GM21786 (cell line): ENCODE measurements around the gene PBX2.
"Not testable (repeated sequence)": the region's sequence is repeated elsewhere in the genome, so short reads cannot be mapped to it uniquely, and the experiment has no call there.

Source experiments
- ATAC-seq: cut with Tn5 transposase; IDR thresholded peaks from one replicate; pipeline ENCODE4 v1.9.1; 2021; ENCODE audit not compliant: unreplicated experiment

Gene PBX2, protein sequence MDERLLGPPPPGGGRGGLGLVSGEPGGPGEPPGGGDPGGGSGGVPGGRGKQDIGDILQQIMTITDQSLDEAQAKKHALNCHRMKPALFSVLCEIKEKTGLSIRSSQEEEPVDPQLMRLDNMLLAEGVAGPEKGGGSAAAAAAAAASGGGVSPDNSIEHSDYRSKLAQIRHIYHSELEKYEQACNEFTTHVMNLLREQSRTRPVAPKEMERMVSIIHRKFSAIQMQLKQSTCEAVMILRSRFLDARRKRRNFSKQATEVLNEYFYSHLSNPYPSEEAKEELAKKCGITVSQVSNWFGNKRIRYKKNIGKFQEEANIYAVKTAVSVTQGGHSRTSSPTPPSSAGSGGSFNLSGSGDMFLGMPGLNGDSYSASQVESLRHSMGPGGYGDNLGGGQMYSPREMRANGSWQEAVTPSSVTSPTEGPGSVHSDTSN

DNA sequence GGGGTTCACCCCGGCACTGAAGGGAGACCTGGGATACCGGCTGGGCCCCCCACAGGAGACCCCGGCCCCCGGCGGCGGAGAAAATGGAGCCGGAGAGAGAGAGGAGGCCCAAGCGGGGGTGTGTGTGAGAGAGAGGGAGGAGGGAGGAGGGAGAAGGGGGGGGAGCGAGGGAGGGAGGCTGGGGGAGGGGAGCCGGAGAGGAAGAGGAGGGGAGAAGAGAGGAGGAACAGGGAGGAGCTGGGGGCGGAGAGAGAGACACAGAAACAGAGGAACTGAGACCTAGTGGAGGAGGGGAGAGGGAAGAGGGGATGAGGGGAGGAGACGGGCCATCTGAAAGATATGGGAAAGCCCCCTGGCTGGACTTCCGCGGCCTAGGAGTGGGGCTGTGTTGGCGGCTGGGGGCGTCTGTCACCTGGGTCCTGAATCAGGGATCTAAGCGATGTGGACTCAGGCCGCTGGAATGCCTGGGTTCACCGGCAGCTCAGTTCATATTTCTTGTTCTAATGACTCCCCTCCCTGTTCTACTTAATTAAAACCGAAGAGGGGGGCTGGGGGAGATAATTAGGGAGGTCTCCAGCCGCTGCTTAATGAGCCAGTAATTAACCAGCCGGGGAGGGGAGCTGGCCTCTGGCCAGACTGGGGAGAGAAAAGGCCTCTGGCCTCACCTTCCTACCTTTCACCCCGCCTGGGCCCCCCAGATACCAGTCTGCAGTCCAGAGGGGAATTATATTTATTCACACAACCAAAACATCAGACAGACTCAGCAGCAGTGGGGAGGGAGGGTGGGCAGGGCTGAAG, at the start of gene PBX2:
Gene PBX2, minus strand, starts transcription at position 149 of the 798 bp plus-strand sequence. CDS start 287 bp downstream, outside the sequence.
- peak; percentile 64 for ATAC-seq

DNA sequence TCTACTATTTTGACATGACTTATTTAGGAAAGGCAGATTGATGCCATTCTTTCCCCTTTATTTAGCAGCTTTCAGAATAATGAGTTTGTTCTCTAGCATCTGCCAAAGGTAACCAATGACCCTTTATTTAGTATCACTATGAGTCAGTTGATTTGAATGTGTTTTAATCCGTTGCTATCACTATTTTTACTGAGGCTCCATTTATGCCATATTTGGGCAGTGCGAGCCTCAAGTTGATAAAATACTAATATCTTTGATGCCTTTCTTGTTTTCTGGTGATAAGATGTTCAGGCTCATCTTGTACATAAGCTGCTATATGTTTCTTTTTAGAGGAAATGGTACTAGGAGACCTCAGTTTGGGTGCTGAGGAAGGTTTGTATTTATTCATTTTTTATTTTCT, 49.5 kb upstream of the PBX2 start:
- no peak for ATAC-seq

DNA sequence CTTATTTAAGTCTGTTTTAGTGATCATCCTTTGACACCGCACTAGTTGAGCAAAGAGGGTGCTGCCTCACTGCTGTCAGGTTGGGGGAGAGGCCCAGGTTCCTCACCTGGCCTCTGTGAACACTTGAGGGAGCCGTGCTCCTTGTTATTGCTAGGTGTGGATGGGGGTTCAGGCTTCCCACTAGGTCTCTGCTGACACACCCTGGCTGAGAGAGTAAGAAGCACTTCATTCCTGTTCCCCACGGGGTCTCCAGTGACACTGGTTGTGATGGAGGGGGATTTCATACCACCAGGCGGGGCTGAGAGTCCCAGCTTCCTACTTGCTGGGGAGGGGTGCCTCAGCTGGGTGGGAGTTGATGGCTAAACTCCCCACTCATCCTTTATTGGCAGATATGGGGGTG, 44.9 kb upstream of the PBX2 start:
- ATAC-seq: no peak

DNA sequence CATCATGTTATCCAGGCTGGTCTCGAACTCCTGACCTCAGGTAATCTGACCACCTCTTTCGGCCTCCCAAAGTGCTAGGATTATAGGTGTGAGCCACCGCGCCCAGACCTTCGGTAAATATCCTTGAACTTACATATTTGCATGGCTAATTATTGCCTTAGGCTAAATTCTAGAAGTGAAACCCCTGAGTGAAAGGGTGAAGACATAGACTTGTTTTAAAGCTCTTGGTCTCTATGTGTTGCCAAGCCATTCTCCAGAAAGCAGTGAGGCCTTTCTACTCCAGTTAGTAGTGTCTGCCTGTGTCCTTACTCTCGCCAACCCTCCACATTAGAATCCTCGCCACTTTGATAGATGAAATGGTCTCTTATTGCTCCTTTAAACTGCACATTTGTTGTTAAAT, 36.4 kb upstream of the PBX2 start:
- ATAC-seq: no peak

DNA sequence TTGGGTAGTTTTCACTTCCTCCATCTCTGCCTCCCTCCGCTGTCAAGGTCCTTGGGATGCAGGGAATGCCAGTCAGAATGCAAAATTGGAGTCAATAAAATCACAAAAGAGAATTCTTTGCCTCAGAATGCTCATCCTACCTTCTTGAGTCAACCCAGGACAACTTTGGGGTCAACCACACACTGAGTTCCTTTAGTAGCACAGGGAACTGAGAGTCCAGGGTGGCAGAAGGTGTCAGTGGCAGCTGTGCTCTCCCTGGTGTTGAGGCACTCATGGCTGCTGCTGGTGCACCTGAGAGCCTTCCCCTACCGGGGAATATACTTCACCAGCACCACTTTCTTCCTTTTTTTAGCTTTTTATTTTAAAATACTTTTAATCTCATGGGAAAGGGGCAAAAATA, 34.7 kb upstream of the PBX2 start:
- ATAC-seq: peak; percentile 65

GRCh38 chr6:32223258-32224235, 33.5 kb upstream of the PBX2 start, which contains the start of gene NOTCH4:
Gene NOTCH4, minus strand, starts transcription at chr6:32224067. Its CDS starts 139 bp downstream, at chr6:32223928.
- no peak for ATAC-seq

- no peak for ATAC-seq
These were observed 32.6 kb upstream of the PBX2 start for GRCh38 chr6:32222333-32223230.

- ATAC-seq: no peak
These were observed 30.0 kb upstream of the PBX2 start for GRCh38 chr6:32220021-32220420.

DNA sequence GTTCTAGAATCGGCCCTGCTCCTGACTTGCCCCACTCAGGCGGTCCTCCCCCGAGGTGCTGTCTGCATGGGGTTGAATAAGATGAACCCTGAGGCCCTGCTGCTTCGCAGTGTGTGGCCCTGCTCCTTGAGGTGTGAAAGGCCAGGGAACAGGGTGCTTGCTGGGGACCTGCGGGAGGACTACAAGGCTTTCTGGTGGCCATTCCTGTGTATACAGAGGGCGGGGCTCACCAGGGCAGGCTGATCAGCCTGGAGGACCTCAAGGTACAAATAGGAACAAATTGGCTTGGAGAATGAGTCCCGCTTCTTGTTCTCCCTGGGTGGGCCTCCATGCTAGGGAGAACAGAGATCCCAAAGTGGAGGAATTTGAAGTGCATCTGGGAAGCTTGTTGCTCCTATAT, 28.2 kb upstream of the PBX2 start:
- no peak for ATAC-seq

DNA sequence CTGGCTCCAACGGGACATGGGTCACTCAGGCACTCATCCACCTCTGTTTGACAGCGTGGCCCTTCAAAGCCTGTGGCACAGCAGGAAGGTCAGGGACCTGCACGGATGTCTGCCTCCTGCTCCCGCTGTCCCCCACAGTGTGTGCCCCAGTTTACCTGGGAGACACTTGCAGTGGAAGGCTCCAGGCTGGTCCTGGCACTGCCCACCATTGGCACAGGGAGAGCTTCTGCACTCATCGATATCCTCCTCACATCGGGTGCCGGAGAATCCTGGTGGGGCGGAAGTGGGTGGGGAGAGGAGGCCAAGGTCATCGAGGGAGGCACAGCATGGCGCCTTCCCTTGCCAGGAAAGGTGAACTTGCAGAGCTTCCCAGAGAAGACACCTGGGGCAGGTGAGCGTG, 27.0 kb upstream of the PBX2 start:
- no peak for ATAC-seq

- no peak for ATAC-seq
These were observed 26.3 kb upstream of the PBX2 start for GRCh38 chr6:32216285-32216684.

DNA sequence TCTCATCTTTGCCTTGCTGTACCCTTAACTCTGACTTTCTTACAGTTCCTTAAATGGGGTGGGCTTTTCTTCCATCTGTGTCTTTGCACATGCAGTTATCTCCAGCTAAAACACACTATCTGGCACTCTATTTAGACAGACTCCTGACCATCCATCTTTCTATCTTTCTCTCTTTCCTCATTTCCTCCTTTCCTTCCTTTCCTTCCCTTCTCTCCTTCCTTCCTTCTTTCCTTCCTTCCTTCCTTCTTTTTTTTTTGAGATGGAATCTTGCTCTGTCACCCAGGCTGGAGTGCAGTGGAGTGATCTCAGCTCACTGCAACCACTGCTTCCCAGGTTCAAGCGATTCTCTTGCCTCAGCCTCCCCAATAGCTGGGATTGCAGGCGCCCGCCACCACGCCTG, 25.6 kb upstream of the PBX2 start:
- no peak for ATAC-seq

- no peak for ATAC-seq
These were observed 24.1 kb upstream of the PBX2 start for GRCh38 chr6:32214126-32214525.

DNA sequence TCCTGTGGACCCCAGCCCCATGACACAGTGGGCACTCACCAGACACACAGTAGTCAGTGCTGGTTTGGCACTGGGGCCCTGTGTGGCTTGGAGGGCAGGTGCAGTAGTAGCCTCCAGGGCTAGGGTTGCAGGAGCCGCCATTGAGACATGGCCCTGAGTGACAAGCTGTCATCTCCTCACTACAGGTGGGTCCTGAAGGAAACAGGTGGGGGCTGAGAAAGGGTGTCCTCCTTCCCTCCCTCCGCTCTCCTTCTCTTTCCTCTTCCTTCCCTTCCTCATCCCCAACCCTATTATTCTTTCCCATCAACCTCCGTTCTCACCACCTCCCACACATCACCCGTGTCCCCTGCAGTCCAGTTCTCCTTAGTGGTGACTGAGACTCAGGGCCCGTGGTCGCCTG, 23.6 kb upstream of the PBX2 start:
- no peak for ATAC-seq

DNA sequence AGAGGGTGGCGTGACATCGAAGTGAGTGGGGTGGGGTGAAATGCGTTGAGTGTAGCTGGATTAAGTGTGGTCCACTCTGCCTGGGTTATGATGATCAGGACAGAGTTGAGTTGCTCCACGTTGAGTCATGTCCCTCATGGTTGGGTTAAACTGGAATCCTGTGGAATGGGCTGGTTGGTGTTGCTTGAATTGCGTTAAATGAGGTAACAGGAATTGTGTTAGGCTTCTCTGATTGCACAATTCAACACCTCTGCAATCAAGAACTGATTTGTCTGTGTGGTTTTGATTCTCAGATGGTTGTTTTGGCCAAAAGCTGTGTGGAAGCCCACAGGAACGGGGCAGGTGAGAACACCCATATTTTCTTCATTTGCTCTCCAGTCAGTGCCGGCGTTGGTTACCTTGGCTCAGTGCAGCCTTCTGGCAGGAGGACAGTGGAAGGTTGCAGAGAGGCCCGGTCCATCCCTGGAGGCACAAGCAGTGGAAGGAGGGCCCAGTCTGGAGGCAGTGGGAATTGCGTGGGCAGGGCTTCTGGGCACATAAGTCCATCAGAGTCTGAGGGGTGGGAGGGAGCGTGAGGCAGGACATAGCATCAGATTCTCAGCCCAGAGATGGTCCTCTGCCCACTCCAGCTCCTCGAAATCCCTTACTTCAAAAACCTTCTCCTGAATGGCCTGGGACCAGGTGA, 22.2 kb upstream of the PBX2 start:
- ATAC-seq: no peak

- not testable (repeated sequence) for ATAC-seq
These were observed 21.4 kb upstream of the PBX2 start for GRCh38 chr6:32211432-32211831.

DNA sequence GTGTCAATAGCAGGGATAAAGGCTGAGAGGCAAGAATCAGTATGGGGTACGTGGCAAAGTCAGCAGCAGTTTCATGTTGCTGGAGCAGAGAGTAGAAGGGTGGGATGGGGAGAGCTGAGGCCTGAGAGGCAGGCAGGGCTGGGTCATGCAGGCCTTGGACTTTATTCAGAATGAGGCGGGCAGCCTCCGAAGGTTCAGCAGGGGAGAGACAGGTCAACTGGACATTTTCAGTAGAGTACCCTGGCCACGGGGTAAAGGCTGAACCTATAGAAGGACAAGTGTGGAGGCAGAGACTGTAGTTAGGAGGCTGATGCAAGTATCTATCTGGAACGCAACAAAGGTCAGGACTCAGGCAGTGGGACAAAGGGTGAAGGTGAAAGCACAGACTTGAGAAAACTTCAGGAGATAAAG, 20.2 kb upstream of the PBX2 start:
- no peak for ATAC-seq

DNA sequence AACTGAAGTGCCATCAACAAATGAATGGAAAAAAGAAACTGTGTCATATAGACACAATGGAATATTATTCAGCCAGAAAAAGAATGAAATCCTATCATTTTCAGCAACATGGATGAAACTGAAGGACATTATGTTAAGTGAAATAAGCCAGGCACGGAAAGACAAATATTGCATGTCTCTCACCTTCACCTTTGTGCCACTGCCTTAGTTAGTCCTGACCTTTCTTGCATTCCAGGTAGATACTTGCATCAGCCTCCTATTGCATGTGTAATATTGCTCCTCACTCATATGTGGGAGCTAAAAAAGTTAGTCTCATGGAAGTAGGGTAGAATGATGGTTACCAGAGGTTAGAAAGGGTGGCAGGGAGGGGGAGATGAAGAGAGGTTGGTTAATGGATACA, 19.0 kb upstream of the PBX2 start:
- ATAC-seq: no peak

- no peak for ATAC-seq
These were observed 14.3 kb upstream of the PBX2 start for GRCh38 chr6:32204268-32204715.
